SH-SY5Y (cell line): ENCODE measurements around the gene SULT1C2.

ENCODE experiments used
- GATA2 ChIP-seq: IDR thresholded peaks from 2 replicates; pipeline ENCODE4 v1.6.1; 2011; ENCODE audit warnings: mild to moderate bottlenecking, low read depth, low read length
- GATA3 ChIP-seq: IDR thresholded peaks from 2 replicates; pipeline ENCODE4 v1.6.1; 2011; ENCODE audit warnings: low read depth, mild to moderate bottlenecking, low read length, moderate library complexity

SULT1C2 gene

DNA sequence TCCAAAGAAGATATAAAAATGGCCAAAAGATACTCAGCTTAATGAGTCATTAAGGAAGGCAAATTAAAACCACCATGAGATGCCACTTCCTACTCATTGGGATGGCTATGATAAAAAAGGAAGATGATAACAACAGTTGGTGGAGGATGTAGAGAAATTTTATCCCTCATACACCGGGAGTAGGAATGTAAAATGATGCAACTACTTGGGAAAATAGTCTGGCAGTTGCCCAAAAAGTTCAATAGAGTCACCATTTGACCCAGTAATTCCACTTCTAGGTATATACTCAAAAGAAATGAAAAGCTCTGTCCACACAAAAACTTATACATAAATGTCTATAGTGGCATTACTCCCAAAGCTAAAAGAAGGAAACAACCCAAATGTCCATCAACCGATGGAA lies 10.1 kb upstream of the SULT1C2 start:
- no peak for TF ChIP-seq GATA2
- no peak for TF ChIP-seq GATA3

DNA sequence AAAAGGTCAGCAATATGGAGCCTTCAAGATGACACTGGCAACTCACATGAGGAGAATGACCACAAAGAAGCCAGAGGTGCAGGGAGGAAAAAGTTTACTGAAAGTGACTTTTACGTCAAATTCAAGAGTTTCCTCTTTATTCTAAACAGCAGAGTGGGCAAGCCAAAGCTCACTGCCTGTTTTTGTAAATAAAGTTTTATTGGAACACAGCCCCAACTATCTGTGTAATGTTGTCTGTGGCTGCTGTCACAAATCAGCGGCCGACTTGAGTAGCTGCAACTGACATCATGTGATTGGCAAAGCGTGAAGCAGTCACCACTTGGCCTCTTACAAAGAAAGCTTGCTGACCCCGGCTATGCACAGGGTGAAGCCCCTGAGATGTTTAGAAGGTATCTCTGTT lies 9.2 kb upstream of the SULT1C2 start:
- TF ChIP-seq GATA2 (no peak), GATA3 (no peak)

DNA sequence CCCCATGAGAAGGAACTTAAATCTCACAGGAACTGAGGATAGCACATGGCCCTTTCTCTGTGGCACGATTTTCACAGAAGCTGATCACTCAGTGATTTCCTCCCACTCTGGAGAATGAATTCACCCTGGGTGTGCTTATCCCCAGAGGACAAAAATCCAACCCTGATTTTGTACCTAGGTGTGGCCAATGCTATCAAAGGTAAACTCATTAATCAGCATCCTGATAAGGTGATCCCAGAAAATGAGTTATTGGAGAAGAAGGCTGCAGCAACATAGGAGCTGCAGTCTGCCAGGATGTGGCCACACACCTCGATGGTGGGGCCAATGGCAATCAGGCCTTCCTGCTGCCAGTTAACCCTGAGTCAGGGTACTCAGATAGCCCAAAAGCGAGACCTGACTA lies 8.2 kb upstream of the SULT1C2 start:
- TF ChIP-seq GATA2, result no peak
- no peak for TF ChIP-seq GATA3

DNA sequence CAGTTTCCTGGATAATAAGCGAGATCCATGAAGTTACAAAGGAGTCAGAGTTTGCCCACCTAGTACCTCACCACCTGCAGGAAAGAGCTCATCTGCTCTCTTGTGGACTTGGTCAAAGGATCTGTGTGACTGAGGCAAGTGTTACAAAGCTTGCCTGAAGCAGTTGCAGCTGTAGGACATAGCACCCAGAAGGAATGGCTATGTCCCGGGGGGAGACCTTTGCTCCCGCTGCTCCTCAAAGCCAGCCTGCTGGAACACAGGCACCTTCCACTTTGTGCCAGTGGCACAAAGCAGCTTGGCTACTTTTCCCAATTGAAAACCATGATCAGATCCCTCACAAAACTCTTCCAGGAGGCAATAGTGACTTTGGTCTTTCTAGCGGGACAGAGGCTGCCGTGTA lies 3.1 kb upstream of the SULT1C2 start:
- TF ChIP-seq GATA2 (no peak), GATA3 (no peak)

DNA sequence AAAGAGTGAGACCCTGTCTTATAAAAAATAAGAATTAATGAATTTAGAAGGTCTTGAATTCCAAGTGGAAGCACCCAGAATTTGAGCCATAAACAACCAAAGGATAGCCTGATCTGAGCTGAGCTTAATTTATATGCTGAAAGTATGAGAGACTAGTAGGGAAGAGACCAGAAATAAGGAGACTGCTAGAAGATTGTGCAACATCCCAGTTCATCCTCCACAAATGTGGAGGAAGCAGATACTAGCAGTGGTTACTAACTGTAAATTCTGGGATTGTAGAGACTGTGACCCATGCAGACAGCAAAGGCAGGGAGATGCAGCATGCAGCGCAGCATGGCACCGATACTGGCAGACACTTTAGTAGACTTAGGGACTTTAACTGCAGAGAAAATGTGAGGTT lies 1.5 kb upstream of the SULT1C2 start:
- no peak for TF ChIP-seq GATA2
- TF ChIP-seq GATA3, result no peak

DNA sequence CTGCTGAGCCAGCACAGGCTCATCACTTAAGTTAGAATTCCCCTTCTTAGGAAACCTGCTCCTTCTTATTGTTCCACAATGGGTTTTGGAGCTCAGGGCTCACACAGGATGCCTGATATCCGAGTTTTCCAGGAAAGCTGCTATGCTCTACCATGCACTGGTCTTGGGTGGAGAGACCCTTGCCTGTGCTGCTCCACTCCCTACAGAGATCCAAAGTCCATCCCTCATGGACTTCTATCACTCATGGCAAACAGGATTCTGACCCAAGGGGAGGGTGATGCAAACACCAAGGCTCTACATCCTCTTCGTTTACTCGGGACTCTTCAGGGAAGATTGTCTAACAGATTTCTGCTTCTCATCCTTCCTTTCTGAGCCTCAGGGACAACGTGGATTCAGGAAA lies 5.2 kb downstream of the SULT1C2 start:
- TF ChIP-seq GATA2 (no peak), GATA3 (no peak)

DNA sequence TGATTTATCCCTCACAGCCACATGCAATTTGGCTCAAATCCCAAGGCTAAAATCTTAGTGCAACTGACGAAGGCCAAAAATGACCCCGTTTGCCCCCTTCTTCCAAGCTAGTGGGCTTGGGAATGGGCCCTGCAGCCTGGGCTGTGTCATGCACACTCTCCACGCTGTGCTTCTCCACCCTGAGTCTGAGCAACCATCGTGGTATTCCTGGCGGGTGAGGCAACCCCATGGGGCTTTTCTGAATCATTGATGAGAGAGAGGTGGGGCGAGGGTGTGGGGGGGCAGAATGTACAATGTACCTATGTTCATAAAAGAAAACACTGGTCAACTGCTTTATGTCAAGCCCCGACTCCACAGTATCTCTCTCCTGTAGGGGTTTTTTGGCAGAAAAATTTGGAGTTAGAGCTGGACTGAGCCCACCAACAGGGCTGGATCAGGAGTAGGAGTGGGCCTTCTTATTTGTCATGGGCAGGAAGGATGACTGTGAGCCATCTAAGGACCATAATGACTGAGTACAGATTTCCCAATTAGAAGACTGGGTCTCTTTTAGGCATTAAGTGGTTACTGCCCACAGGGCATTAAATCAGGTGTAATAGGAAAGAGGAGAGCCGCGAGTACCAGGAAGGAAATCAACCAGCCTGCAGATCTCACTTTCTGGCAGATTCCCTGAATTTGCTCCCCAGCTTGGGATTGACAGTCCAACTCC lies 8.9 kb downstream of the SULT1C2 start:
- TF ChIP-seq GATA3 (no peak), GATA2 (no peak)

DNA sequence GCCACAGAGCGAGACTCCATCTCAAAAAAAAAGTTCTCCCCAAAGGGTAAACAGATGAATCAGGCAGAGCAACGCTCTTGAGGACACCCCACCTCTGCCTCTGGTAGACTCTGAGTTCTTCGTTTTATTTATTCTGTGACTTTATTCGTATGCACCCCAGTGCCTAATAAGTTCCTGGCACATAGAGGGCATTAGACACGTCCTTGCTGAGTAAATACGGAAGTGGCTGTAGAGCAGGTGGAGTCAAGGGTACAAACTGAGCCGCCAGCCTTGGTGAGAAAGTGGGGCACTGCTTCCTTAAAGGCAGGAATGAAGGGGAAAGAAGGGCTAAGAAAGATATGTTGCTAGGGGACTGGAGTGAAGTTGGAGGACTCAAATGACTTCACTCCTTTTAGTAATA lies 12.9 kb downstream of the SULT1C2 start:
- no peak for TF ChIP-seq GATA2
- no peak for TF ChIP-seq GATA3

DNA sequence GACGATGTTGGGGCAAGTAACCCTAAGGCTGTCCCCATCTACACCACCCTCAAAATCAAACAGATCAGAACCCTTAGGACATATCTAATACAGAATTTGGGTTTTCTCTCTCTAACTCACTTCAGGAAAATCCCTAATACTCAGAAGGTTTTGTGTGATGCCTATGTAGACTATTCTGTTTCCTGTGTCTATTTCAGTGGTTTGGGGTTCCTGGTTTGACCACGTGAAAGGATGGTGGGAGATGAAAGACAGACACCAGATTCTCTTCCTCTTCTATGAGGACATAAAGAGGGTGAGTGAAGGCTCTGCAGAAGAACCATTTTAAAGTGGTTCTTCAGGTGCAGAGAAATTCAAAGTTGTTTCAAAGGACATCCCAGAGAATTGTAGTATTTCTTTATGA lies 16.3 kb downstream of the SULT1C2 start:
- TF ChIP-seq GATA2 (no peak), GATA3 (no peak)

DNA sequence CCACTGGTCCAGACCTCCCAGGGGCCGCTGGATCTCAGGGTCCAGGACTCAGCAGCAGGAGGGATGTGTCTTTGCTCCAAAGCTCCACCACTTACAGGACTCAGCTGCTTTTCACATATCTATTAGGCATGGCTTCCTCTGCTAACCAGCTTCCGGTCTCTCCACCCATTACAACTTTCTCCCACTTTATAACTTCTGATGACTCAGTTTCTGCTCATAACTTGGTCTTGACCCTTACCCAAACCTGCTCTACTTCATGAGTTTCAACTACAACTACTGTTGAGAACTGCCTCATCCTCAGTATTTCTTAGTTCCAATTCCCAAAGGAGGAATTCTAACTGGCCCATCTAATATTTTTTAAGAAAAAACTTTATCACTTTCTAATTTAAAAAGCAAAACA lies 17.2 kb downstream of the SULT1C2 start:
- TF ChIP-seq GATA3, result no peak
- no peak for TF ChIP-seq GATA2

DNA sequence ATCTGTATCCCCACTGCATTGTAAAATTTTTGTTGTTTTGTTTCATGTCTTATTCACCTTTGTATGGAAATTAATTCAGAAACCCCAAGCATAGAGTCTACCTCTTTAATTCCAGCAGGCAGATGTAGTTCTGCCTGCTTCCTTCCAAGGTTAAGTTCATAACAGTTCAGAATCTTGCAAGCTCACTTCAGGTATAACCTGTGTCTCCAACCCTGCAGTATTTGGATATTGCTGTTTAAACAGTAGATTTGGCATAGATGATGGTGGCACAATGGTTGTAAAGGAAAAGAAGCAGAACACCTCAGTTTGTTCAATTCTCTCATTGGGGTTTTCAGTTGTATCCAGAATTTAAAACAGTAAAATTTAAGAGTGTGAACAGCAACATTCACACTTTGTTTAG lies 21.2 kb downstream of the SULT1C2 start:
- no peak for TF ChIP-seq GATA2
- TF ChIP-seq GATA3, result no peak

DNA sequence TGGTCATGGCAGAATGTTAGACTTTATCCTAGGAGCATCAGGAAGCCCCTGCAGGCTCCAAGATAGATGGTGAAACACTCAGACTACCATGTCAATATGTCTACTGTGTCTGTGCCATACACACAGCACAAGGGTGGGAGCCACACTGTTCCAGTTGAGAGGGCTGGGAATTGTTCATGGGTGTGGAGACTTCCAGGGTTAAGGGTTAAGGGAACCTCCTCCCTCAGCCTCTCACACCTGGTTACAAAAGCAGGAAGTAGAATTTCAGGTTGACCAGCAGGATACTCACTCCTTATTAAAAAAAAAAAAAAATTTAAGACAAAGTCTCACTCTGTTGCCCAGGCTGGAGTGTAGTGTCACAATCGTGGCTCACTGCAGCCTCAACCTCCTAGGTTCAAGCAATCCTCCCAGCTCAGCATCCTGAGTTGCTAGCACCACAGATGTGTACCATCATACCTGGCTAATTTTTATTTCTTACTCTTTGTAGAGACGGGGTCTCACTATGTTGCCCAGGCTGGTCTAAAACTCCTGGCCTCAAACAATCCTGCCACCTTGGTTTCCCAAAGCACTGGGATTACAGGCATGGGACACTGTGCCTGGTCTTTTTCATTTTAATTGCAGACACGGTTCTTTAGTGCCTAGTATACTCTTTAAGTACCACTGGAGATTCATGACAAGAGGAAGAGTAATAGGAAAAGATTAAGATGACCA lies 26.0 kb downstream of the SULT1C2 start:
- TF ChIP-seq GATA2 (no peak), GATA3 (no peak)

DNA sequence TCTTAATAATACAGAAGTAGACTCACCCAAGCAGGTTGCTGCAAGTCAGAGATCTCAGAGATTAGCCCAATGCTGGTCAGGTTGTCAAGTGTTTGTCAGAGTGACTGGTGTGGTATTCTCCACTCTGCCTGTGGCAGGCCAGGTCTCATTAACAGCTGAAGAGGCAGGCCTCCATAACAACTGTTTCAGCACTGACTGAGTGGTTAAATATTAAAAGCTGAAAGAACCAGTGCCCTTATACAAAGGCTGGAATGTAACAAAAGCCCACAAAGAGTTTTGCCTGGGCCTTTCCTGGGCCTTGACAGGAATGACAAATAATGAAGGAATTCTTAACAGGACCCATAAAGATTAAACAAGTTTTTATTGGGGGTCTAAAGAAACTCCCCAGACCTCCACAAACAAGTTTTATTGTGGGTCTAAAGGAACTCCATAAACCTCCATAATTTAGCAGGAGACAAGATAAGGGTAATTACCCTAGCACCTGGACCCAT lies 26.8 kb downstream of the SULT1C2 start:
- no peak for TF ChIP-seq GATA3
- no peak for TF ChIP-seq GATA2

DNA sequence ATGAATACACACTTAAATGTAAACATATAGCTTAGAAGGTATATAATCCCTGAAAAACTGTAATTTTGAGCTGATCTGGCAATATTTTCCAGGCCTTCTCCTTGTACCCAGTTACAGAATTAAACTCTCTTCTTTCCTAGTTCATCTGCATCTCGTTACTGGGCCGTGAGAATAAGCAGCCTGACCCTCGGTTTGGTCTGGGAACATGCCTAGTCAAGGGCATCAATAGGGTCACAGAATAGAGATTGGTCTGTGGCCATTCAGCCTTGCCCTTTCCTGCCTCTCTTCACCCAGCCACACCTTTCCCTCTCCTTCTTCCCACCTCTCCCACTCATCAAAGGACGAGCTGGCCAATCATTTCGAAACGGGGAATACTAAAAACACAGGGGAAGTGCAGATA lies 27.3 kb downstream of the SULT1C2 start:
- TF ChIP-seq GATA2, result no peak
- TF ChIP-seq GATA3, result no peak
